NCI-H2227 (cell line): ENCODE data around the gene GLRA1.

ENCODE experiments used
- DNase-seq: peaks from one replicate; lab custom pipeline; 2025; ENCODE audit not compliant: unreplicated experiment; lab: John Stamatoyannopoulos, UW

Gene GLRA1

DNA sequence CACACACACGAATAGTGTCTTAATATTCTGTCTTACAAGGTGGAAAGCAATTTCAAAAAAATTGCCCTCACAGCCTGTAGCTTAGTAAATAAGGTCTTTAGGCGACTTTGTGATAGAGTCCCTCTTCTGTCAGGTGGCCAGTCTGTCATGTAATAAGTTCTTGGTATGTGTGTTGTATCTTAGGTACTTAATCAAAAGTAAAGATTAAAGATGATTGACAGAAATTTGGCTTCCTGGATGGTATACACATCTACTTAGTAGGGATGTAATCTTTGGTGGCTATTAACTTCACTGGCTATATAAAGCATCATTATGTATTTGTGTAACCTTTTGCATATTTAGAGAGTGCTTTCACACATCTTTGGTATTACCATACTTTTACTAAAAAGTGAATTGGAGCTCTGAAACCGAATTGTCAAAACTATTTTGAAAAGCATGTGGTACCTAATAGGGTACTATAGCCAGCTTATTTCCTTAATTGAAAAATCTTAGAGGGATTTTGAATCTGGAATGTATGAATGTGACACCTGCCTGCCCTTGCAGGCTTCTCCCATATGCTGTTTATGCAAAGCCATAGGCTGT is 149.5 kb downstream of the GLRA1 start:
- no peak for DNase-seq

DNA sequence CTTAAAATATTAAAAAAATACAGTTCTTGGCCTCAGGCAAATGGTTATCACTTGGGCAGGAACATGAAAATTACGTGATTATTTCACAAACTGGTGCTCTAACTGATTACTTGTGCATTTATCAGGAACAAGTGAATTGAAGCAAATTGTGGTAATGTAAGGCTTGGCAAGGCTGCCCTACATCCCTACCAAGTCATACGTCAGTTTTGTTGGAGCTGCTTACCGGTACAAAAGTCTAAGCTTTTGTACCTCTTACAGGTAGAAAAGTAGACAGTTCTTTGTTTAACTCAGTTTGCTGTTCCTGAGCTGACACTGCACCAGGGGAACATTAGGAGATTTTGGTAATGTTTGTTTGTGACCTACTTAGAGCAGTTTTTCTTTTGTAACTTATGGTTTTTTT is 150.7 kb downstream of the GLRA1 start:
- no peak for DNase-seq

DNA sequence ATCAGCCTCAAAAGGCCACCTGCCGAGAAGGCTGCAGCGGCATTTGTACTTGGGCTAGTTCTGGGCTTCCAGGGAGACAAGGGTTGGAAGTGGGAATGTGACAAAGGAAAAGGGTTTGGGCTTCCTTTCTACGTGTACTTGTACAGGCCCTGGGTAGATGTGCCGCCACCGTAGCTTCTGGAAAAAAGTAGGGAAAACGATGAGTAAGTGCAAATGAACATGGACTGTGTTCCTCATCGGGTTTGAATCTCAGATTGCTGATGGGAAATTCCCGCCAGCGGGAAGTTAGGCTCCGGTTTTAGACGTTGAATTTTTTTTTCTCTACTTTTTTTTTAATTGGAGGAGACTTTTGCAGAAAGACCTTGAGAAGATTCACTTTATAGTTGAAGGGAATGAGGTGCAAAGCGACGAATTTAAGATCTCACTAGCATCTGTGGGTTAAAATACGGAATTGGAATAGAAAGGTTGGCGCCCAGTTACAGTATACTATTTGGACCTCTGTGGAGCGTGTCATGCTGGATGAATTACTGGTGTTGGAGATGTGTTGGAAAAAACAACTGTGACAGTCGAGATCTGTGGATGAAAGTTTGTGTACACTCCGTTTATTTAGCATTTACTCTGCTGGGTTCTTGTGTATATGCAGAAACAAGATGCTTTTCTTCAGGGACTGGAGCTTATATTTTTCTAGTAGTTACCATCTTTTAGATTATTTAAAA is 151.6 kb downstream of the GLRA1 start:
- DNase-seq: peak; percentile 48
